Neural cell (in vitro differentiated cells): ENCODE results near the gene RPP30.

Source experiments
- CTCF ChIP-seq: fragments of 450-650 bp; IDR thresholded peaks from 2 replicates; pipeline ENCODE4 v1.5.1; 2014; ENCODE audit warnings: antibody characterized with exemption, mild to moderate bottlenecking, moderate library complexity; ENCODE audit not compliant: poor library complexity, severe bottlenecking
- TAF1 ChIP-seq: IDR thresholded peaks from 2 replicates; pipeline ENCODE4 v1.6.1; 2012; ENCODE audit warnings: low read depth

GRCh38 chr10:90944749-90945148, 73.0 kb downstream of the RPP30 start:
- TF ChIP-seq CTCF (no peak), TAF1 (no peak)
